Heart left ventricle (tissue), 16 donors: Measurements from ENCODE around the gene DNAJB14. TPM values are rescaled to one million over a fixed set of nuclear protein-coding genes. Genes with fewer than 3 reads are reported as not detected.

Source experiments
- ATAC-seq, 4 donors: fragments of 200-7000 bp; cut with Tn5 transposase; one replicate each; pipeline ENCODE4 v1.9.1; 2020 to 2022; ENCODE audit warnings: moderate library complexity in 4 of 4, mild to moderate bottlenecking in 3 of 4, moderate number of reproducible peaks in 1 of 4
- DNase-seq, 5 donors: peaks; one replicate each; pipeline ENCODE4 v3.0.0-alpha.2; 2020
- H3K27ac ChIP-seq, 12 donors: fragments of 200-600 bp; sonication (generic) in 4 of 12; one replicate each; pipeline versions ENCODE4 v1.5.0 to v1.8.0; 2016 to 2022; ENCODE audit warnings: mild to moderate bottlenecking in 2 of 12
- H3K27me3 ChIP-seq, 9 donors: fragments of 200-600 bp; sonication (generic) in 2 of 9; one replicate each; pipeline versions ENCODE4 v1.5.1 to v1.8.0; 2016 to 2022; ENCODE audit warnings: mild to moderate bottlenecking in 3 of 9
- H3K36me3 ChIP-seq, 9 donors: fragments of 200-600 bp; sonication (generic) in 2 of 9; one replicate each; pipeline versions ENCODE4 v1.5.0 to v1.8.0; 2018 to 2022; ENCODE audit warnings: mild to moderate bottlenecking in 2 of 9
- H3K4me1 ChIP-seq, 12 donors: fragments of 200-600 bp; sonication (generic) in 4 of 12; one replicate each; pipeline versions ENCODE4 v1.5.0 to v1.8.0; 2016 to 2022; ENCODE audit warnings: mild to moderate bottlenecking in 3 of 12
- H3K4me3 ChIP-seq, 12 donors: fragments of 200-600 bp; sonication (generic) in 4 of 12; one replicate each; pipeline versions ENCODE4 v1.5.0 to v1.8.0; 2017 to 2022; ENCODE audit warnings: mild to moderate bottlenecking in 9 of 12, moderate library complexity in 4 of 12
- H3K9me3 ChIP-seq, 12 donors: fragments of 200-600 bp; sonication (generic) in 4 of 12; one replicate each; pipeline versions ENCODE4 v1.5.0 to v1.8.0; 2016 to 2022; ENCODE audit warnings: mild to moderate bottlenecking in 1 of 12
- POLR2A ChIP-seq, 2 donors: fragments of 450-650 bp; IDR thresholded peaks; one replicate each; pipeline ENCODE4 v1.6.1; 2017; ENCODE audit warnings: antibody characterized with exemption in 2 of 2, mild to moderate bottlenecking in 2 of 2, moderate library complexity in 2 of 2
- WGBS, 4 donors: extraction: QIAGEN DNeasy Blood & Tissue Kit in 2 of 4; methylation state at CpG; one replicate each; pipeline versions ENCODE4 v1.1.5 to v1.1.7; 2013 to 2018; 5-methylcytosine and 5-hydroxymethylcytosine counted together
- intact Hi-C, 10 donors: fragments of 100-400 bp; cut with DNase I; formaldehyde crosslinking; loops; one replicate each; pipeline versions ENCODE4 v1.11.1 to v1.14.2; 2022
- polyA plus RNA-seq, 2 donors: library from polyadenylated mRNA; stranded (reverse); fragments of 200-250 nt; gene quantifications; one replicate each; pipeline ENCODE4 v1.2.3, GENCODE V29; 2013
- total RNA-seq, 9 donors: library from RNA; depleted of rRNA in 2 of 9; stranded (reverse); fragments of >200 nt in 2 of 9; fragmentation: NEBNext Ultra II Directional in 3 of 9; extraction: Animal tissue kit (Norgen Biotek cat#: 25700) in 3 of 9; gene quantifications; one replicate each; pipeline versions ENCODE4 v1.1.0 to v1.2.4, GENCODE V29; 2016 to 2023
- TF ChIP-seq, protein P1 (sequence below), 12 donors: fragments of 200-600 bp; sonication (generic) in 4 of 12; IDR thresholded peaks; one replicate each; pipeline versions ENCODE4 v1.5.0 to v1.8.0; 2018 to 2022; ENCODE audit warnings: antibody characterized with exemption in 12 of 12, mild to moderate bottlenecking in 5 of 12
- donor health status: ischemic (EF 13 %, LVEDD 7.1; RV severe dilation, severe dysfunction).
- donor health status: healthy with polysubstance abuse.
- donor health status: DM: no; HTN: yes; CAD: no.
- donor health status: DM: no; HTN: no; CAD: no.
- donor health status: ischemic (EF 25% LVEDD 6.9; RV normal size, moderate dysfunction).
- donor health status: ischemic (EF 25% LVEDD 5.7; RV mildly dilated, moderate dysfunction).
- donor health status: healthy.
- donor health status: DM: yes; HTN: yes; CAD: no.
- donor health status: ischemic (EF 35%, LVEDD 5.7; RV mildly dilated, moderate dysfunction).
- donor health status: nonischemic (EF 11% LVEDD 7.7; RV severe dilation, severe dysfunction).
- donor health status: DM: yes; HTN: yes; CAD: no.
- donor health status: PGD.
- donor health status: ischemic (EF 29% LVEDD 5.4; RV normal size, mild dysfunction).
- donor health status: nonischemic (EF 23%, LVEDD 6.1; RV moderate dilation, normal function).

Gene DNAJB14
- total and polyA plus RNA-seq, 11 donors, result 5.4 to 26.7 (median 15.9) TPM

DNA sequence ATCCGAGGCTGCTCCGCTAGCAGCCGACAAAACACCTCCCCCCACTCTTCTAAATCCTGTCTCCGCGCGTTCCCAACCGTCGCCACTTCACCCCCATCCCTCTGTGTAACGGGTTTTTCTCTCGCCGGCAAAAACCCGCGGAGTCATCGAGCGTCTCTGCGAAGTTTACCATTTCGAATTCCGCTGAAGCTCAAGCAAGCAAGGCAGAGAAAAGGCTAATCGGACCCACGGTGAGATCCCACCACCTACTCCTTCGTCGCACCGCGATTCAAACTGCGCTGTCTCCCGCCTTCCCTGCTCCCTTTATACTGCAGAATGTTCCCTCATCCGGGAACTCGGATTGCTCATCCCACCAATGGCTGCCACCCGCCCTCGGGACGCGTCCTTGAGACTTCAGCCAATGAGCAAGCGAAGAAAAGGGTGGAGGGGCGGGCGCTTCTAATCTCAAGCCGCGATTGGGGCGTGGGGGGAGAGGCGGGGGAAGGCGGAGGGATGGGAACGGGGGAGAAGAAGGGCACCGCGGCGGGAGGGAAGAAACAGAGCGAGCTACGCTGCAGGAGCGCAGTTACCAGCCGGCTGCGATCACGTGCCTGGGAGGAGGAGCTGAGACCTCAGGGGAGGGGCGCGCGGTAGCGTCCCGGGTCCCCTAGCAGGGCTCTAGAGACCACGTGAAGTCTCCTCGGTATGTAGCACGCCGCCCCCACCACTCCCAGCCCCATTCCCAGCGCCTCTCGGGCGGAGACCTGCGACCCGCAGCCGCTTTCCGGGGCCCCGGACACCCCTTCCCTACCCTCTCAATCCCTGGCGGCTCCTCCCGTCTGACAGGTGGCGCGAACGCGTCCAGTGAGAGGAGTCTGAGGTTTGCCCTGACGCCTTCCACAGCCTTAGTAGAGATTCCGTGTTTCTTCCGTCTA is 3.8 kb upstream of the DNAJB14 start, which contains the start of gene H2AZ1:
TSS of gene H2AZ1 (minus strand) at position 277 of the 914 bp plus-strand sequence. CDS start at position 172, 105 bp downstream.
- WGBS, 4 donors, result 0 to 1% (median 1%) methylated on average over 72 to 76 of the region's 76 CpGs
- intact Hi-C loops, result loop anchor here (1.0 to 10.0 kb wide), 13 partner anchors 53 to 388 kb away; partner anchors contain the start of genes LAMTOR3 (in 6 of the 10), TRMT10A (in 6 of the 10) and DAPP1 (in 3 of the 10)
- peaks cover 0 to 10% (median 0%) of the 10 kb centered on the region in 9 donors for H3K36me3 ChIP-seq
- DNase-seq (peak; percentile 99 to 100 (median 99)), ATAC-seq (peak; percentile 92 to 96 (median 94))
- peak within 1 kb of the TSS; percentile 31 to 96 (median 88) for H3K27ac ChIP-seq
- no peaks in the 10 kb centered on the region for H3K27me3 ChIP-seq
- TF ChIP-seq, protein P1, sequence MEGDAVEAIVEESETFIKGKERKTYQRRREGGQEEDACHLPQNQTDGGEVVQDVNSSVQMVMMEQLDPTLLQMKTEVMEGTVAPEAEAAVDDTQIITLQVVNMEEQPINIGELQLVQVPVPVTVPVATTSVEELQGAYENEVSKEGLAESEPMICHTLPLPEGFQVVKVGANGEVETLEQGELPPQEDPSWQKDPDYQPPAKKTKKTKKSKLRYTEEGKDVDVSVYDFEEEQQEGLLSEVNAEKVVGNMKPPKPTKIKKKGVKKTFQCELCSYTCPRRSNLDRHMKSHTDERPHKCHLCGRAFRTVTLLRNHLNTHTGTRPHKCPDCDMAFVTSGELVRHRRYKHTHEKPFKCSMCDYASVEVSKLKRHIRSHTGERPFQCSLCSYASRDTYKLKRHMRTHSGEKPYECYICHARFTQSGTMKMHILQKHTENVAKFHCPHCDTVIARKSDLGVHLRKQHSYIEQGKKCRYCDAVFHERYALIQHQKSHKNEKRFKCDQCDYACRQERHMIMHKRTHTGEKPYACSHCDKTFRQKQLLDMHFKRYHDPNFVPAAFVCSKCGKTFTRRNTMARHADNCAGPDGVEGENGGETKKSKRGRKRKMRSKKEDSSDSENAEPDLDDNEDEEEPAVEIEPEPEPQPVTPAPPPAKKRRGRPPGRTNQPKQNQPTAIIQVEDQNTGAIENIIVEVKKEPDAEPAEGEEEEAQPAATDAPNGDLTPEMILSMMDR (IDR thresholded peaks at IDR 0.05), result peak in 1 of 12 donors; percentile 11
- TF ChIP-seq POLR2A (IDR thresholded peaks at IDR 0.05), result peak; percentile 69 to 92
- H3K4me3 ChIP-seq, result peak within 1 kb of the TSS; percentile 68 to 97 (median 85)
- peaks cover 0 to 37% (median 25%) of the 10 kb centered on the region in 12 donors for H3K4me1 ChIP-seq
- no peaks in the 10 kb centered on the region for H3K9me3 ChIP-seq

DNA sequence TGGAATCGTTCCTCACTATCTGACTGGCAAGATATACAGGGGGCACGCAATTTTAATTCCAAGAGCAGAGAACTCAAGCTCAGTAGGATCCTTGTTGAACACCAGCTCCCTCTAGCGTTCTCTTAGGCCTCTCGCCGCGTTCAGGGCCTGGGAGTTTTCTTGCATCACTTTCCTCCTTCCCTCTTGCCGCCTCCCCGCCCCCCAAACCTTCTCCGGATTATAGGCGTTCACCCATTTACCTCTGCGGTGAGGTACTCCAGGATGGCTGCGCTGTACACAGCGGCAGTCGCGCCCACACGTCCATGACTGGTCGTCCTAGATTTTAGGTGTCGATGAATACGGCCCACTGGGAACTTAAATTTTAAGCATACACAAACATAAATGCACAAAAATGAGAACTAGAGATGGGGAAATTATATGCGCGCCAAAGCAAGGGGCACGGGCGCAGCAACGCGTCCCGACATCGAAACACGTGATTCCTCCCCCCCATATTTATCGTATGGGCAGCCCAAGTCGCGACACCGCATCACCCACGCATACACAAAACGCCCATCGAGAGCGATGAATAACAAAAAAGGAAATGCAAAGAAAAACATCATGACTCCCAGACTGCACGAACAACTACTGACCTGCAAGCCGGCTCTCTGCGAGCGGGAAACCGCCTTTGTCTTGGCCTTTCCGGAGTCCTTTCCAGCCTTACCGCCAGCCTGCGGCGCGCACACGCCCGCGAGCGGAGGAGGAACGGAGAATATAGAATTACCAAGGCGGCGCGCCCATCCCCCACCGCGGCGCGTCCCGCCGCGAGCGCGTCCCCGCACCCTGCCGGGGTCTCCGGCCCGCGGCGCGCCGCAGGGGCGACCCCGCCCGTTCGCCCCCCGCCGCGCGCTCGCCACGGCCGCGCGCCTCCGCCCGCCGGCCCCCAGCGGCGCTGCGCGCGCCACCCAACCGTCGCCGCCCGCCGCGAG is 2.9 kb upstream of the DNAJB14 start:
- Histone ChIP-seq H3K36me3 (peaks cover 0 to 10% (median 0%) of the 10 kb centered on the region in 9 donors), H3K27me3 (no peaks in the 10 kb centered on the region), H3K27ac (peak overlapping the region; percentile 31 to 96 (median 88)), H3K4me3 (peak overlapping the region; percentile 68 to 97 (median 85)), H3K9me3 (no peaks in the 10 kb centered on the region), H3K4me1 (peaks cover 0 to 47% (median 33%) of the 10 kb centered on the region in 12 donors)
- ATAC-seq (peak; percentile 14 to 48 (median 33)), DNase-seq (peak; percentile 84 to 90 (median 86))
- whole genome bisulfite sequencing, 4 donors, result 0 to 1% (median 1%) methylated on average over 67 to 98 of the region's 98 CpGs
- intact Hi-C loops, result loop anchor here (1.0 to 10.0 kb wide), 12 partner anchors 52 to 387 kb away; partner anchors contain the start of genes TRMT10A (in 6 of the 10), LAMTOR3 (in 5 of the 10) and DAPP1 (in 1 of the 10)
- no peak for TF ChIP-seq POLR2A (IDR thresholded peaks at IDR 0.05)
- TF ChIP-seq, protein P1 (IDR thresholded peaks at IDR 0.05), result peak; percentile 70 to 92 (median 84)

DNA sequence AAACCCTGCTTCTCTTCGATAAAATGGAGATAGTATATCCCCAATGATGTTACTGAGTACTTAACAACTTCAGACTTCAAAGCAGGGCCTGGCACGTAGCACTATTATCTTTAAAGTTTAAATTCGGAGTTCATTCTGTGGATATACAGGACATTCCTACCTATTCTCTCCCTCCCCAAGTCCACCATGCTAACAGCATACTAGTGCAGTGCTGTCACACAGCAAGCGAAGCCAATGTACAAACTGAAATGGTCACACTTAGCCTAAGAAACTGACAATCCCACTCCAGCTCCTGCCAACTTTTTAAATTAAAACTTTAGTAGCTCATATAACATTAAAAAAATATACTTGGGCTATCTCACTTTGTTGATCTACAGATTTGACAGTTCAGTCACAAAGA is 1.2 kb upstream of the DNAJB14 start:
- peak overlapping the region in 3 of 12 donors; percentile 93 to 96 (median 93) for H3K4me3 ChIP-seq
- WGBS, 4 donors, result 73 to 79% (median 75%) methylated on average over 4 of the region's 4 CpGs

More for the DNA sequence above, 1.2 kb upstream of the DNAJB14 start:
- TF ChIP-seq, protein P1 (IDR thresholded peaks at IDR 0.05), result no peak
- no peak for TF ChIP-seq POLR2A (IDR thresholded peaks at IDR 0.05)
- Histone ChIP-seq H3K27ac (peak overlapping the region in 10 of 12 donors; percentile 82 to 97 (median 94)), H3K36me3 (peaks cover 0 to 10% (median 0%) of the 10 kb centered on the region in 9 donors), H3K27me3 (no peaks in the 10 kb centered on the region), H3K9me3 (no peaks in the 10 kb centered on the region), H3K4me1 (peaks cover 0 to 59% (median 42%) of the 10 kb centered on the region in 12 donors)
- DNase-seq, result no peak
- intact Hi-C loops, result loop anchor here (2.0 to 10.0 kb wide), 11 partner anchors 50 to 385 kb away; partner anchors contain the start of genes LAMTOR3 (in 7 of the 10), TRMT10A (in 6 of the 10) and DAPP1 (in 1 of the 10)
- no peak for ATAC-seq
